Measurements from ENCODE around the gene SPRR4.

SPRR4 gene

GRCh38 chr1:152957561-152957960 lies 12.9 kb upstream of the SPRR4 start:
- TF ChIP-seq CTCF (conservative IDR thresholded peaks at IDR 0.05; ENCODE audit: low read depth, low read length), result no peak
- no peak overlapping the region for H3K4me3 ChIP-seq (ENCODE audit: low read depth, low read length)
- DNase-seq (ENCODE audit: low read depth), result no peak

GRCh38 chr1:152959273-152959672 lies 11.2 kb upstream of the SPRR4 start:
- no peak for DNase-seq (ENCODE audit: low read depth)
- H3K4me3 ChIP-seq (ENCODE audit: low read depth, low read length), result no peak overlapping the region
- TF ChIP-seq CTCF (conservative IDR thresholded peaks at IDR 0.05; ENCODE audit: low read depth, low read length), result no peak

- DNase-seq (ENCODE audit: low read depth), result no peak
- H3K4me3 ChIP-seq (ENCODE audit: low read depth, low read length), result no peak overlapping the region
- TF ChIP-seq CTCF (conservative IDR thresholded peaks at IDR 0.05; ENCODE audit: low read depth, low read length), result no peak
Measured at GRCh38 chr1:152959801-152960451, 10.5 kb upstream of the SPRR4 start.

GRCh38 chr1:152960452-152961044 lies 9.9 kb upstream of the SPRR4 start:
- no peak for TF ChIP-seq CTCF (conservative IDR thresholded peaks at IDR 0.05; ENCODE audit: low read depth, low read length)
- DNase-seq (ENCODE audit: low read depth), result no peak
- H3K4me3 ChIP-seq (ENCODE audit: low read depth, low read length), result no peak overlapping the region

GRCh38 chr1:152961226-152961891 lies 9.1 kb upstream of the SPRR4 start:
- H3K4me3 ChIP-seq (ENCODE audit: low read depth, low read length), result no peak overlapping the region
- no peak for DNase-seq (ENCODE audit: low read depth)
- no peak for TF ChIP-seq CTCF (conservative IDR thresholded peaks at IDR 0.05; ENCODE audit: low read depth, low read length)

- no peak for DNase-seq (ENCODE audit: low read depth)
- H3K4me3 ChIP-seq (ENCODE audit: low read depth, low read length), result no peak overlapping the region
- TF ChIP-seq CTCF (conservative IDR thresholded peaks at IDR 0.05; ENCODE audit: low read depth, low read length), result no peak
Measured at GRCh38 chr1:152962876-152963415, 7.5 kb upstream of the SPRR4 start.
